Activated B cell treated with CpG ODN at 0.5 μM for 24 hours (primary cell): ENCODE results near the gene AGBL5. TPM values are rescaled to one million over a fixed set of nuclear protein-coding genes. Genes with fewer than 3 reads are reported as not detected.

ENCODE experiments used
- ATAC-seq: fragments of 200-7000 bp; cut with Tn5 transposase; one replicate; pipeline ENCODE4 v1.10.0; 2021; ENCODE audit warnings: low read depth, mild to moderate bottlenecking, moderate library complexity
- CTCF ChIA-PET: fragments of 350-600 bp; sonication (Branson Sonifier 250); formaldehyde crosslinking; loops from one replicate; lab custom pipeline; 2021; ENCODE audit warnings: antibody characterized with exemption; lab: Charles Lee
- POLR2A ChIA-PET: fragments of 350-600 bp; sonication (Branson Sonifier 250); formaldehyde crosslinking; loops from one replicate; lab custom pipeline; 2021; ENCODE audit warnings: antibody characterized with exemption; lab: Charles Lee
- DNase-seq: peaks from one replicate; pipeline ENCODE4 v3.0.0; 2022
- H3K27ac Mint-ChIP-seq: one replicate; pipeline ENCODE4 v1.8.0; 2020; ENCODE audit warnings: mixed read lengths
- H3K27me3 Mint-ChIP-seq: one replicate; pipeline ENCODE4 v1.8.0; 2021; ENCODE audit warnings: mixed read lengths
- H3K36me3 Mint-ChIP-seq: one replicate; pipeline ENCODE4 v1.8.0; 2021; ENCODE audit warnings: low read depth, mixed read lengths
- H3K4me1 Mint-ChIP-seq: one replicate; pipeline ENCODE4 v1.8.0; 2021; ENCODE audit warnings: mixed read lengths
- H3K4me3 Mint-ChIP-seq: one replicate; pipeline ENCODE4 v1.8.0; 2020; ENCODE audit warnings: mild to moderate bottlenecking, mixed read lengths
- H3K9me3 Mint-ChIP-seq: one replicate; pipeline ENCODE4 v1.8.0; 2020; ENCODE audit warnings: mixed read lengths
- intact Hi-C: fragments of 100-400 bp; cut with micrococcal nuclease; formaldehyde crosslinking; loops from one replicate; pipeline ENCODE4 v1.15.1; 2024
- total RNA-seq: library from RNA; stranded (reverse); gene quantifications from 2 replicates; pipeline ENCODE4 v1.2.3, GENCODE V29; 2022
- TF ChIP-seq, protein P1 (sequence below): fragments of 200-600 bp; IDR thresholded peaks from one replicate; pipeline ENCODE4 v1.8.0; 2022; ENCODE audit warnings: antibody characterized with exemption, mild to moderate bottlenecking

AGBL5 gene
- total RNA-seq, 1 donor from 2014 or later: 14.9 TPM

DNA sequence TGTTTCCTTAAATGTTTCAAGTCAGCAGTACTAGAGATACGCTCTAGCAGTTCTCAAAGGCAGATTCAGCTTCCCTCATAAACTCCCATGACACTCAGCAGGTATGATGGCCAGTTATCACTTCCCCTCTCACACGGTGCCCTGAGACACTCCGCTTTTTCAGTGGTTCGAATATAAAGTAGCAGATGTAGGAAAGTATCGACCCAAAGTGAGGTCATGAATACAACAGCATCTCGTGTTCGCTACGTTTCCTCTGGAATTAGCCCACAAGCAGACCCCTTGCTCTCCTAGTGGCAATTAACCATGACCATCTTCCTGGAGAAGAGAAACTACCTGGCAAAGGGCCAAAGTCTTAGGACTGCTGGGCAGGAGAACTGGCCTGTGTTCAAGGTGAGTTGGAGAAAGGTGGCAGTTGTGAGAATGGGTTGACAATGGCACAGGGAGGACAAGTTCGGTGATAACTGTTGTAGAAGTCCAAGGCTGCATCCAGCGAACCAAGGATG lies 9.3 kb upstream of the AGBL5 start:
- CTCF ChIA-PET: interaction anchor here (2.1 kb wide), 1 partner anchor 8 kb away, joined by 8 read pairs; the partner anchor contains the start of gene AGBL5
- POLR2A ChIA-PET: interaction anchor here (1.4 to 4.2 kb wide), 3 partner anchors 9 to 170 kb away, joined by 10 to 53 read pairs (median 14); partner anchors contain the start of genes AGBL5, ATRAID, OST4 and SLC5A6
- H3K9me3 Mint-ChIP-seq: no peaks in the 10 kb centered on the region
- TF ChIP-seq, protein P1, sequence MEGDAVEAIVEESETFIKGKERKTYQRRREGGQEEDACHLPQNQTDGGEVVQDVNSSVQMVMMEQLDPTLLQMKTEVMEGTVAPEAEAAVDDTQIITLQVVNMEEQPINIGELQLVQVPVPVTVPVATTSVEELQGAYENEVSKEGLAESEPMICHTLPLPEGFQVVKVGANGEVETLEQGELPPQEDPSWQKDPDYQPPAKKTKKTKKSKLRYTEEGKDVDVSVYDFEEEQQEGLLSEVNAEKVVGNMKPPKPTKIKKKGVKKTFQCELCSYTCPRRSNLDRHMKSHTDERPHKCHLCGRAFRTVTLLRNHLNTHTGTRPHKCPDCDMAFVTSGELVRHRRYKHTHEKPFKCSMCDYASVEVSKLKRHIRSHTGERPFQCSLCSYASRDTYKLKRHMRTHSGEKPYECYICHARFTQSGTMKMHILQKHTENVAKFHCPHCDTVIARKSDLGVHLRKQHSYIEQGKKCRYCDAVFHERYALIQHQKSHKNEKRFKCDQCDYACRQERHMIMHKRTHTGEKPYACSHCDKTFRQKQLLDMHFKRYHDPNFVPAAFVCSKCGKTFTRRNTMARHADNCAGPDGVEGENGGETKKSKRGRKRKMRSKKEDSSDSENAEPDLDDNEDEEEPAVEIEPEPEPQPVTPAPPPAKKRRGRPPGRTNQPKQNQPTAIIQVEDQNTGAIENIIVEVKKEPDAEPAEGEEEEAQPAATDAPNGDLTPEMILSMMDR: no peak
- peaks cover 35% of the 10 kb centered on the region for H3K4me1 Mint-ChIP-seq
- peaks cover 45% of the 10 kb centered on the region for H3K36me3 Mint-ChIP-seq
- H3K27ac Mint-ChIP-seq: peak overlapping the region; percentile 95
- intact Hi-C loops: loop anchor here (1.0 kb wide), 2 partner anchors 8 to 10 kb away; partner anchors contain the start of gene TMEM214
- DNase-seq (peak; percentile 21), ATAC-seq (peak; percentile 97)
- peak overlapping the region; percentile 70 for H3K4me3 Mint-ChIP-seq
- H3K27me3 Mint-ChIP-seq: no peaks in the 10 kb centered on the region

DNA sequence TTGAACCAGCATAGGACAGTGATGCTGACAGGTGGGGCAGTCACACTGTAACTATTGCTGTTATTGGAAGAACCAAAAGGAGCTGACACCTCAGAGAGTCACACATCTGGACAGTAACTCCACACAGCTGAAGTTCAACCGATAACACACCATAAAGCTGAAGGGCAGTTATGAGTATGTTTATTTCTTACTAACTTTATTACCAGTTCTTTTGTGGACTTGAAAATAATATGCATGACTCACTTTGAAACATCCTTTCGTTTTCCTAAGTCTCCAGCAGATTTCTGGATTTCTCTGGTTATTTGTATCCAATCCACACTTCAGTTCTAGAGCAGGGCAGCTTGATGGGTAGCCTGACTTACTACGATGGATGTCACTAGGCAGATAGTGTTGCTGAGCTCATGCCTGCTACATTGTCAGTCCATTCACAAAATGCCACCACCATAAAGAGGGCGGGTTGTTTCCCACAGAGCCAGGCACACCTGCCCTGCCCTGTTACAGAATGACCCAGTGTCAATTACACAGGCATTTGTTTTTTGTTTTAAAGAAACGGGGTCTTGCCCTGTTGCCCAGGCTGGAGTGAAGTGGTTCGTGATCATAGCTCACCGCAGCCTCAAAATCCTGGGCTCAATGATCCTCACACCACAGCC lies 8.4 kb upstream of the AGBL5 start:
- Mint-ChIP-seq H3K27me3 (no peaks in the 10 kb centered on the region), H3K4me1 (peaks cover 35% of the 10 kb centered on the region), H3K27ac (peak overlapping the region; percentile 95), H3K36me3 (peaks cover 37% of the 10 kb centered on the region), H3K9me3 (no peaks in the 10 kb centered on the region), H3K4me3 (no peak overlapping the region)
- ChIA-PET POLR2A (interaction anchor here (1.1 to 4.2 kb wide), 2 partner anchors 8 to 72 kb away, joined by 3 to 53 read pairs; partner anchors contain the start of gene AGBL5), CTCF (no interaction called here)
- intact Hi-C loops: loop anchor here (1.0 kb wide), 2 partner anchors 7 to 11 kb away; partner anchors contain the start of gene TMEM214
- no peak for ATAC-seq
- TF ChIP-seq, protein P1: no peak
- no peak for DNase-seq

DNA sequence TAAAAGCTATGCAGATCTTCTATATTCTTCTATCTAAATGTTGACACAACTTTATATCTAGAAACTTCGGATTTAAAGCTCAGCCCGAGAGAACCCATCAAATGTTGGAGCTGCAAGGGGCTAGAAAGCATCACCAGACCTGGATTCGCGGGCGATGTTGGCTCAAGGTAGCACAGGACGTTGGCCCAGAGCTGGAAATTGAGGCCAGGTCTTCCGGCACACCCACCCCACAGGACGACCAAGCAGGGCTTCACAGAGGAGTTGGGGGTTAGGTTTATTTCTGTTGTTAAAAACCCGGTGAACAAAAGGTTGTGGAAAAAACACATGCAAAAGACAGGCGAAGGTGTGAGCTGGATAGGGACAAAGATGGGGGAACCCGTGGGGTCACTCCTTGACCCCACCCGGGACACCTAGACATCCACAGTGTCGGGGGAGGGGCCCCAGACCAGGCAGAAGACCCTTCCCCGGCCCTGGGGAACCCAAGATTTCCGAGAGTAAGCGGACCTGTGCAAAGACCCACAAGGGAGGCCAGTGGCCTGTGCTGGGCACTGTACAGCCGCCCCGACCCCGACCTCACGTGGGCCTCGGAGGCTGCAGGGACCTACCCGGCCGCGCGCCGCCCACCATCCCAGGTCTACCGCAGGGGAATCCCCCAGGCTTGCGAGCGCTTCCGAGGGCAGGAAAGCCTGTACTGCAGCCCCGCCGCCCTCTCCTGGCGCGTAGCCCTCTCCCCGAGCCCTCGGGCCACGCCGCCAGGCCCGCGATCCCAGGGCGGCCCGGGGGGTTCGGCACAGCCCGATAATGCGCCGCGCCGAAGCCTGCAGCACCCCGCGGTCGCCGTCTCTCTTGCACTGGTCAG lies 1.8 kb upstream of the AGBL5 start:
- ATAC-seq (peak; percentile 20), DNase-seq (peak; percentile 55)
- Mint-ChIP-seq H3K36me3 (peaks cover 20% of the 10 kb centered on the region), H3K4me3 (peak overlapping the region; percentile 97), H3K9me3 (no peaks in the 10 kb centered on the region), H3K4me1 (peaks cover 19% of the 10 kb centered on the region), H3K27ac (peak overlapping the region; percentile 100), H3K27me3 (peaks cover 6% of the 10 kb centered on the region)
- ChIA-PET POLR2A (interaction anchor here (0.6 to 10.5 kb wide), 13 partner anchors 8 to 768 kb away, joined by 3 to 204 read pairs (median 6); partner anchors contain the start of genes ATRAID, EIF2B4, KHK and OST4), CTCF (interaction anchor here (0.8 to 2.1 kb wide), 8 partner anchors 8 to 88 kb away, joined by 3 to 12 read pairs (median 4); partner anchors contain the start of genes OST4 and TMEM214)
- TF ChIP-seq, protein P1: no peak
- intact Hi-C loops: loop anchor here (1.0 to 10.0 kb wide), 11 partner anchors 7 to 1017 kb away; partner anchors contain the start of genes ADGRF3, ATRAID, BABAM2 and CENPA

DNA sequence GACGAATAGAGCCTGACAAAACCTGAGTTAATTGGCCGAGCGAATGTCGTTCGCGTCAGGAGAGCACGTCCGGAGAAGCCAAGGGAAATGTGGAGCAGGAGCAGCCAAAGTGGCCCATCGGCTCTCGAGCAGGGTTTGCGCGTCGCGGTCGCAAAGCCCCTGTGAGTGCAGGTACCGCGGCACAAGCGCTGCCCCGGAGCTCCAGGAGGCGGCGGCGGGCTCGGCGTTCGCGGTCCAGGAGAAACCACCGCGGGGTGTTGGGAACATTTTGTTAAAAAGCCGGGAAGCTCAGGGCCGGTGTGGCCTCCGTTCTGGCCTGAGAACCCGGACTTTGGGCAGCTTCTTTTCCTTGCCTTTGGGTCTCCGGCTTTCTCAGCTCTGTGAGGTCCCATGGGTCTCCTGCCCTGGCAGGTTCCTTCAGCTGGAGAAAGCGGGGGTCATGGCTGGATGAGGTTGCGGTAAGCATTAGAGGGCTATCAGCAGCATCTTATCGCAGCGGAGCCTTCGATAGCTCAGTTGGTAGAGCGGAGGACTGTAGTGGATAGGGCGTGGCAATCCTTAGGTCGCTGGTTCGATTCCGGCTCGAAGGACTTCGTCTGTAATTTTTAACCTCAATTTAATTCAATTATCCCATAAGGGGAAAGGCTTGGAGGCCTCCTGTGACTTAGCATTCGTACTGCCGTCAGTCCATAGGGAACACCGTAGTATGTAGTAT lies 1.0 kb upstream of the AGBL5 start:
- ChIA-PET POLR2A (interaction anchor here (0.6 to 10.5 kb wide), 13 partner anchors 9 to 1777 kb away, joined by 3 to 204 read pairs (median 6); partner anchors contain the start of genes ATRAID, EIF2B4, KHK and OST4), CTCF (interaction anchor here (0.8 to 2.1 kb wide), 9 partner anchors 9 to 319 kb away, joined by 3 to 12 read pairs (median 3); partner anchors contain the start of genes OST4 and TMEM214)
- peak; percentile 60 for ATAC-seq
- Mint-ChIP-seq H3K27me3 (peaks cover 6% of the 10 kb centered on the region), H3K27ac (peak overlapping the region; percentile 100), H3K36me3 (peaks cover 28% of the 10 kb centered on the region), H3K4me1 (peaks cover 19% of the 10 kb centered on the region), H3K4me3 (peak overlapping the region; percentile 97), H3K9me3 (no peaks in the 10 kb centered on the region)
- intact Hi-C loops: loop anchor here (1.0 to 10.0 kb wide), 11 partner anchors 8 to 1018 kb away; partner anchors contain the start of genes ADGRF3, ATRAID, BABAM2 and CENPA
- DNase-seq: peak; percentile 91
- TF ChIP-seq, protein P1: no peak
